ENCODE data around the gene ASIC1.

Gene ASIC1

GRCh38 chr12:50085615-50086072, 28.2 kb downstream of the ASIC1 start:
- no peak for DNase-seq (ENCODE audit: low read depth)

GRCh38 chr12:50086148-50086547, 28.8 kb downstream of the ASIC1 start:
- DNase-seq (ENCODE audit: low read depth), result no peak

GRCh38 chr12:50087151-50087550, 29.8 kb downstream of the ASIC1 start:
- DNase-seq (ENCODE audit: low read depth), result no peak

- DNase-seq (ENCODE audit: low read depth), result no peak
Observed at GRCh38 chr12:50087995-50088394, 30.6 kb downstream of the ASIC1 start.

- peak; percentile 37 for DNase-seq (ENCODE audit: low read depth)
Observed at GRCh38 chr12:50088577-50089335, 31.4 kb downstream of the ASIC1 start.

- DNase-seq (ENCODE audit: low read depth), result no peak
Observed at GRCh38 chr12:50089730-50090129, 32.3 kb downstream of the ASIC1 start.

GRCh38 chr12:50090391-50090790, 33.0 kb downstream of the ASIC1 start:
- DNase-seq (ENCODE audit: low read depth), result no peak

GRCh38 chr12:50097952-50098351, 40.6 kb downstream of the ASIC1 start:
- no peak for DNase-seq (ENCODE audit: low read depth)

- DNase-seq (ENCODE audit: low read depth), result no peak
Observed at GRCh38 chr12:50099302-50100008, 42.1 kb downstream of the ASIC1 start.

GRCh38 chr12:50100561-50100960, 43.2 kb downstream of the ASIC1 start:
- no peak for DNase-seq (ENCODE audit: low read depth)

- no peak for DNase-seq (ENCODE audit: low read depth)
Observed at GRCh38 chr12:50101663-50102062, 44.3 kb downstream of the ASIC1 start.

- DNase-seq (ENCODE audit: low read depth), result no peak
Observed at GRCh38 chr12:50102131-50102531, 44.7 kb downstream of the ASIC1 start.

- no peak for DNase-seq (ENCODE audit: low read depth)
Observed at GRCh38 chr12:50102646-50103309, 45.4 kb downstream of the ASIC1 start.

- no peak for DNase-seq (ENCODE audit: low read depth)
Observed at GRCh38 chr12:50103351-50103750, 46.0 kb downstream of the ASIC1 start.

GRCh38 chr12:50103767-50104321, 46.4 kb downstream of the ASIC1 start, which contains the start of gene GPD1:
Gene GPD1, plus strand, starts transcription at chr12:50104008. Its CDS starts 43 bp downstream, at chr12:50104051.
- DNase-seq (ENCODE audit: low read depth), result peak; percentile 18

GRCh38 chr12:50104417-50105366, 47.3 kb downstream of the ASIC1 start:
- DNase-seq (ENCODE audit: low read depth), result no peak

- no peak for DNase-seq (ENCODE audit: low read depth)
Observed at GRCh38 chr12:50105913-50106450, 48.6 kb downstream of the ASIC1 start.

GRCh38 chr12:50106907-50107306, 49.5 kb downstream of the ASIC1 start:
- no peak for DNase-seq (ENCODE audit: low read depth)

GRCh38 chr12:50107416-50108268, 50.2 kb downstream of the ASIC1 start:
- no peak for DNase-seq (ENCODE audit: low read depth)

GRCh38 chr12:50109319-50109718, 51.9 kb downstream of the ASIC1 start:
- no peak for DNase-seq (ENCODE audit: low read depth)

All from stimulated activated CD4-positive, alpha-beta T cell treated with anti-CD3 and anti-CD28 coated beads, Interleukin-2, amount 100 ng/mL, for 4 hours (primary cell).